HG03135 (cell line): ENCODE measurements around the gene DSC1.
"Not testable (repeated sequence)": the region's sequence is repeated elsewhere in the genome, so short reads cannot be mapped to it uniquely, and the experiment has no call there.

Experiments used
- ATAC-seq: cut with Tn5 transposase; IDR thresholded peaks from one replicate; pipeline ENCODE4 v1.9.1; 2021; ENCODE audit warnings: mild to moderate bottlenecking, moderate library complexity; ENCODE audit not compliant: unreplicated experiment

DSC1 gene

GRCh38 chr18:31162825-31163435 is at the start of gene DSC1:
DSC1 (minus strand) TSS chr18:31162856; CDS start chr18:31162594, 262 bp downstream.
- no peak for ATAC-seq

GRCh38 chr18:31211047-31211446 is 48.4 kb upstream of the DSC1 start:
- ATAC-seq: no peak

DNA sequence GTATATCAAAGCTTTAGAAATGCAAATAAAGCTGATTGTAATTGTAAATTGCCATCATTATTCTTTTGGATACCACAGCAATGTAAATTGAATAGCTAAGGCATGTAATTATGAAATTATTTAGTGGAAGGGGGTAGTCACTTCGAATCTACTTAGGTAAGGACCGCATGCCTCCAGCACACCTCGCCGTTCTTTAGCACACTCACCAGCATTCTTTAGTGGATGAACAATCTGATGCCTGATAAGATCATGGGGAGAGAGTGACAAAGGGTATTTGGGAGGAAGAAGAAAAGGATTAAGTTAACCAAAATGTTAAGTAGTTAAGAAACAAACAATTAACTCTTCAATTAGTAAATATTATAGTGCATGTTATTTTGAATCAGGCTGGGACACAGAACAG is 46.4 kb upstream of the DSC1 start:
- ATAC-seq: no peak

DNA sequence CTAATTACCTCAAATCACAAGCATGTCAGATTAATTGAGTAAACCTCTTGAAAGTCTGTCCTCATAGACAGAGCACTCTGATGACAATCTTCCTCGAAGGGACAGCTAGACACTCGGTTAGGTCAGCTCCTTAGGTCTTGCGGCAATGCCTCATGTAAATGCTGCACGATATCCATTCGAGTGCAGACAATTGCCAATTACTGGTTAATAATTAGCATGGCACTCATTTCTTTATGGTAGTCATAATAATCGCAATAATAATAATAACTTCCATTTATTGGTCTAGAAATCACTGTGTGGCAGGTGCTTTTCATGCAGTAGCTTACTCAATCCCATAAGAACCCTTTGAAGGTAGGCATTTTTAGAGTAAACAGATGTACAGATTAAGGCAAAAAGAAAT is 44.7 kb upstream of the DSC1 start:
- ATAC-seq: no peak

- peak; percentile 97 for ATAC-seq
Observed at GRCh38 chr18:31206787-31207381, 44.2 kb upstream of the DSC1 start.

GRCh38 chr18:31206071-31206470 is 43.4 kb upstream of the DSC1 start:
- no peak for ATAC-seq

DNA sequence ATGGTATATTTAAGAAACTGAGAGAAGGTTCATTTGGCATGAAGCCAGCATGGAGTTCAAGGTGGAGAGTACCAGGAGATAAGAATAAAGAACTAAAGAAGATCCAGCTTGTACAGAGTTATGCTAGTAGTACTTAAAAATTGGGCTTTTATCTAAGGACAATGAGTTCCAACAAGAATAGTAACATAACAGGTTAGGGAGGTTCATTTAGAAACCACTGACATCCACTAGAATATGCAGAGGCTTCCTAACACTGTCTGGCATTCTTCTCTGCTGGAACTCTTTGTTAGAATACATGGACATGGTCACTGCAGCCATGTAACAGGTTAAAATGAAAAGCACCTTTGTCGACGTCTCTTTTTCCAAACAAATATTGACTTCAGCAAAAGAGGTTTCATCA is 42.6 kb upstream of the DSC1 start:
- no peak for ATAC-seq

DNA sequence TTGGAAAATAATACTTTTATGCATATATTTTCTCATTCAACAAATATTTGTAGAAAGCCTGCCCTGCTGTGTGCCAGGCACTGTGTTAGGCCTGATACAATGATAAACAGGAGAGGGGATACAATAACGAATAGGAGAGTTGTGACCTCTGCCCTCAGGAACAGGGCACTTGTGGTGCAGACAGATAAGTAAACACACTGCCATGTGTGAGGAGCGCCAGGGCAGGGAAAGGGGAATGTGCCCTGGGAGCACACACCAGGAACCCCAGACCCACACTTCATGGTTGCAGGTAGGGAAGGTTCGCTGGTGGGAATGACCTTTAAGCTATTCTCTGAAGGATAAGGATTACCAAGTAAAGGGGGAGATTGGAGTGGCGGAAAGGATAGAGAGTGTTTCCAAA is 42.2 kb upstream of the DSC1 start:
- no peak for ATAC-seq

DNA sequence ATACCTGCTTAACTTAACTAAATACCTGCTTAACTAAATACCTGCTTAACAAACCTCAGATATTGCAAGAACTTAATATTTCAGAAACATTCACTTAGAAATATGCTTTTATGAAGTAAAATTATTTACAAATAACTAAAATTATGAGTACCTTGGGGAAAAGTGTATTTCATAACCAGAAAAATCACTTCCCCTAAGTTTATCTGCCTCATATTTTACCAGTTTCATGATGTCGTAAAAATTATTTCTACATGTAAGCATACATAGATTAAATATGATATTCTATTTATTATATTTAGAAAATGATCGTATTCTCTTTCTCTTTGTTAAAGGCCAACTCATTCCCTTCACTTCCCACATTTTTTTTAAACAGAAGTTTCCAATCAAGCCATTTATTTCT is 41.5 kb upstream of the DSC1 start:
- ATAC-seq: no peak

GRCh38 chr18:31203794-31204148 is 41.1 kb upstream of the DSC1 start:
- ATAC-seq: no peak

DNA sequence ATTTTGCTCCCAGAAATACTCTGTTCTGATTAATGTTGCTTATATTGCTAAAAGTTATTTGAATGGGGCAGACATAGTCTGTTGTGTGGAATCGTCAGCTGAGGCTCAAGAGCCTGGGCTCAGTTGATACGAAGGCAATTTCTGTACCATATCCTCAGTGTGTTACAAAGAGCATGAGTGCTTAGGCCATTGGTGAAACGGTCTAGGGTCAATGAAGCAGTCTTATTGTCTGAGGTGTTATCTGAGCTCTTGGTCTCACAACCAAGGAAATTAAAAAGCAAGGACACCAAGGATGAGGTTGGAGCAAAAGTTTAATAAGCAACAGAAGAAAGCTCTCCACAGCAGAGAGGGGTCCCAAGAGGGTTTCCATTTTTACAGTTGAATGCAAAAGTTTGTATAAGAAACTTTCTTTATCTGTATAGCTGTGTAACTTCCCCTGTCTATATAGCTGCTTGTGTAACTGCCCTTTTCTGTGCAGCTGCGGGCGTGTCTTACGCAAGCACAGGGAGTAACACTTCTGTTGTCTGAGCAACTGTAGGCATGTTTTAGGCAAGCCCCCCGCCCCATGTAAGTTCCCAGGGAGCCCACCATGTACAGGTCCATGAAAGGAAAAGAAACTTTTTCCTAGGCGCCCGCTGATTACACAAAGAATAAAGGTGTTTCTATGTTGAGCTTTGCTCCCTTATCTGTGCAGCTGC is 40.6 kb upstream of the DSC1 start:
- ATAC-seq: no peak

DNA sequence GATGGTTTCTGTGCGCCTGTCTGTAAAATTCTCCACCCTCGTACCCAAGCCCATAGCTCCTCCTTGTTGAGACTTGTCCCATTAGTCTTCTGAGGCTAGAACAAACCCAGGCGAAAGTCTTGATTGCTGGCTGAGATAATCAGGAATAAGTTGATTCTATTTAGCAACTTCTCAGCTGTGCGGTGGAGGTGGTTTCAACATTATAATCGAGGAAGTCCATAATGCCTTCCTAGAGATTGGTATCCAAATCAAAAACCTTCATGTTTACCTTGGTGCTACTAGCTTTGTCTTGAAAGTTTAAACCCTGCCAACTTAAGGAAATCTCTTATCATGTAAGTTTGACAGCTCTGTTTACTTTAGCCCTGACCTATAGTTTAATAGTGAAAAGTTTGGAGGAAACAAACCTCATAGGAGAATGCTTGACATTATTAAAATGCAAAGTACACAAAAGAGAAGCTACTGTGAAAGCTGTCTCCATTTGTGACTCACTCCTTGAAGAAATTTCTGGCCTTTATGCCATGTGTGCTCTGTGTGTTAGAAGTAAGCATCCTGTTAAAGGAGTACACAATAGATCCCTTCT is 36.6 kb upstream of the DSC1 start:
- no peak for ATAC-seq

- ATAC-seq: no peak
Observed at GRCh38 chr18:31197676-31198075, 35.0 kb upstream of the DSC1 start.

DNA sequence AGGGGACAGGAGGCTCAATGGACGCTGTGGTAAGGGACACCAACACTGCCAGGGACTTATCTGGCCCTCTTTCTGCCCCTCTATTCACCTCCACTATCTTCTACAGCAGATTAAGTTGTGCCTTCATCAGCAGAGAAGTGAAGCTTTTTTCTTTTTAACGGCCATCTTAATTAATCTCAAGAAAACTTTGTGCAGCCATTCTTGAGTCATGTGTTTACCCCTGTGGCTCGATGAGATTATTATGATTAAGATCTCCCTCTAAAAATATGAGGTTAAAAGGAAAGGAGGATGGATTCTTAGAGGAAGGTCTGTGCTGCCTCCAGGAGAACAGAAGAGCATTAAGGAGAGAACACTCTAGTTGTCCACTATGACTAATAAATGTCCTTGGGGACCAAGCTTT is 32.4 kb upstream of the DSC1 start:
- ATAC-seq: no peak

DNA sequence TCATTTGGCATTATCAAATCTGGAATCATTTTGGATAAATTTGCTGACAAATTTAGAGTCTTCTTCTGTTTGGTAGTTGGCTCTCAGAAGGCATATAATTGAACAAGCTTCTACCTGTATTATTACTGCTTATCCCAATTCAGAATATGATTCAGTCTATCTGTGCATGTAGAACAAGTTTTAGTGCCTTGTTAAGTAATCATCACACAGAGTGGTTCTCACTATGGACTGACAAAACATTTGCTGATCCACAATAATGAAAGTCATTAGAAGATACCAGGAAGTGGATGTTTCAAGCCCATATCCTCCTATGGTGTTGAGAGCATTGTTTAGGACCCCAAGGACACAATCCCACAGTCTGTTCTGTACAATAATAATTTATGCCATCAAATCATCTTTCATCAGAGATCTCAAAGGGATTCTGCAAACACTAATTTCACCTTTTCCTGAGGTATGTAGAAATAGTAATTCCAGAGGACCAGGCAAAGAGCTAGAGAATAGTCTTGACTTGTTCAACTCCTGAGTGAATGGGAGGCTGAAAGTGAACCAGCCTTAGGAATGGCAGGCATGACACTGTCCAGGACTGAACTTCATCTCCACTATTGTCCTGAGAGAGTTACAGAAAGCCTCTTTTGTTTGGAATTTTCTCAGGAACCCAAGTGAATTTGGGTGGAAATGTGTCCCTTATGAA is 29.6 kb upstream of the DSC1 start:
- ATAC-seq: no peak

GRCh38 chr18:31190919-31191318 is 28.3 kb upstream of the DSC1 start:
- no peak for ATAC-seq

DNA sequence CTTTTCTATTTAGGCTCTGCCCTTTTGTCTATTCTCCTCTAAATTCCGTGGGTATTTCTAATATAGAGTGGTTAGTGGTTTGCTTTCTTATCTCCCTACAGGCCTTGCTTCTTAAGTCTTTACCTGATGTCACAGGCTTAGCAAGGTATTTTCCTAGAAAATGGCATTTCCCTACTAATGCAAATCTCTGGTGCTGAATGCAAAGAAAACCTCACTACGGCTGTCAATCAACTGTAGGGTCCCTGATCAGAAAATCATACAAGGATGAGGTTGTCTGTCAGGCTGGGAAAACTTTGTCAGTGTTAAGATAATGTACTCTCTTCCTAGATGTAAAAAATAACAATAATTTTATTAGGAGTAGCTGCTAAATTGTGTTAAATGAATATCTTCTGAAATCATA is 27.1 kb upstream of the DSC1 start:
- no peak for ATAC-seq

- ATAC-seq: no peak
Observed at GRCh38 chr18:31185186-31185950, 22.7 kb upstream of the DSC1 start.

DNA sequence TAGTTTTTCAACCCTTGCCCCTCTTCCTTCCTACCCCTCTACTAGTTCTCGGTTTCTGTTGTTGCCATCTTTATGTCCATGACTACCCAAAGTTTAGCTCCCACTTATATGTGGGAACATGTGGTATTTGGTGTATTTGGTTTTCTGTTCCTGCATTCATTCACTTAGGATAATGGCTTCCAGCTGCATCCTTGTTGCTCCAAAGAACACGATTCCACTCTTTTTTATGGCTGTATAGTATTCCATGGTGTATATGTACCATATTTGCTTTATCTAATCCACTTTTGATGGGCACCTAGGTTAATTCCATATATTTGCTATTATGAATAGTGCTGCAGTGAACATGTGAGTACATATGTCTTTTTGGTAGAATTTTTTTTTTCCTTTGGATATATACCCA is 20.6 kb upstream of the DSC1 start:
- no peak for ATAC-seq

GRCh38 chr18:31177369-31177768 is 14.7 kb upstream of the DSC1 start:
- ATAC-seq: not testable (repeated sequence)

GRCh38 chr18:31176531-31176930 is 13.9 kb upstream of the DSC1 start:
- no peak for ATAC-seq
